H9 (cell line): ENCODE measurements around the gene IPO13. TPM values are rescaled to one million over a fixed set of nuclear protein-coding genes. Genes with fewer than 3 reads are reported as not detected.

Source experiments
- DNase-seq: peaks from one replicate; pipeline ENCODE4 v3.0.0-alpha.2; 2017
- H2AFZ ChIP-seq: one replicate; pipeline ENCODE4 v1.6.1; 2013; ENCODE audit warnings: mild to moderate bottlenecking, low read length, control low read depth, moderate library complexity
- H2AK5ac ChIP-seq: 2 replicates; pipeline ENCODE4 v1.6.1; 2013; ENCODE audit warnings: low read length, control low read depth, mixed read lengths; ENCODE audit not compliant: insufficient read length
- H2BK120ac ChIP-seq: one replicate; pipeline ENCODE4 v1.6.1; 2013; ENCODE audit warnings: low read depth, mild to moderate bottlenecking, low read length, control low read depth, inconsistent platforms; ENCODE audit not compliant: poor library complexity, severe bottlenecking
- H2BK12ac ChIP-seq: 2 replicates; pipeline ENCODE4 v1.6.1; 2013; ENCODE audit warnings: low read length, control low read depth, mixed read lengths, low read depth; ENCODE audit not compliant: insufficient read length
- H2BK15ac ChIP-seq: 2 replicates; pipeline ENCODE4 v1.6.1; 2013; ENCODE audit warnings: low read depth, low read length, control low read depth
- H2BK20ac ChIP-seq: one replicate; pipeline ENCODE4 v1.6.1; 2013; ENCODE audit warnings: low read depth, mild to moderate bottlenecking, low read length, control low read depth, inconsistent platforms; ENCODE audit not compliant: poor library complexity, severe bottlenecking
- H2BK5ac ChIP-seq: 2 replicates; pipeline ENCODE4 v1.6.1; 2013; ENCODE audit warnings: low read length, control low read depth, mixed read lengths; ENCODE audit not compliant: insufficient read length
- H3K14ac ChIP-seq: 2 replicates; pipeline ENCODE4 v1.6.1; 2013; ENCODE audit warnings: low read length, control low read depth; ENCODE audit not compliant: insufficient read depth
- H3K18ac ChIP-seq: 2 replicates; pipeline ENCODE4 v1.6.1; 2013; ENCODE audit warnings: low read depth, mild to moderate bottlenecking, mixed read lengths, low read length, control low read depth; ENCODE audit not compliant: insufficient read length
- H3K23ac ChIP-seq: 2 replicates; pipeline ENCODE4 v1.6.1; 2013; ENCODE audit warnings: low read length, control low read depth, mixed read lengths, low read depth; ENCODE audit not compliant: insufficient read length
- H3K23me2 ChIP-seq: 2 replicates; pipeline ENCODE4 v1.6.1; 2013; ENCODE audit warnings: low read depth, mild to moderate bottlenecking, mixed read lengths, low read length, control low read depth; ENCODE audit not compliant: insufficient read length, poor library complexity, severe bottlenecking
- H3K27ac ChIP-seq: 2 replicates; pipeline ENCODE4 v1.5.1; 2013; ENCODE audit warnings: low read length, control low read depth, mixed read lengths, low read depth; ENCODE audit not compliant: insufficient read length
- H3K27me3 ChIP-seq: 2 replicates; pipeline ENCODE4 v1.6.1; 2013; ENCODE audit warnings: low read length, control low read depth, inconsistent platforms; ENCODE audit not compliant: insufficient read depth
- H3K4ac ChIP-seq: 2 replicates; pipeline ENCODE4 v1.6.1; 2013; ENCODE audit warnings: low read depth, mild to moderate bottlenecking, control low read depth, inconsistent platforms, low read length, moderate library complexity
- H3K4me1 ChIP-seq: 2 replicates; pipeline ENCODE4 v1.6.1; 2013; ENCODE audit warnings: low read length, control low read depth, inconsistent platforms; ENCODE audit not compliant: insufficient read depth
- H3K4me2 ChIP-seq: 2 replicates; pipeline ENCODE4 v1.6.1; 2013; ENCODE audit warnings: low read length, control low read depth, mixed read lengths; ENCODE audit not compliant: insufficient read length, insufficient read depth
- H3K56ac ChIP-seq: 2 replicates; pipeline ENCODE4 v1.6.1; 2013; ENCODE audit warnings: low read depth, mild to moderate bottlenecking, mixed read lengths, low read length, control low read depth; ENCODE audit not compliant: insufficient read length
- H3K79me1 ChIP-seq: 2 replicates; pipeline ENCODE4 v1.6.1; 2013; ENCODE audit warnings: low read depth, mild to moderate bottlenecking, moderate library complexity, low read length, control low read depth, inconsistent platforms; ENCODE audit not compliant: insufficient read depth, poor library complexity, severe bottlenecking
- H3K79me2 ChIP-seq: 2 replicates; pipeline ENCODE4 v1.6.1; 2013; ENCODE audit warnings: low read length, control low read depth, inconsistent platforms; ENCODE audit not compliant: insufficient read depth
- H3K9ac ChIP-seq: 2 replicates; pipeline ENCODE4 v1.6.1; 2013; ENCODE audit warnings: low read length, control low read depth, mixed read lengths; ENCODE audit not compliant: insufficient read length; ENCODE audit errors: extremely low read depth
- H3K9me3 ChIP-seq: one replicate; pipeline ENCODE4 v1.6.1; 2013; ENCODE audit warnings: low read depth, low read length, inconsistent platforms; ENCODE audit not compliant: control insufficient read depth
- H3T11ph ChIP-seq: one replicate; pipeline ENCODE4 v1.6.1; 2013; ENCODE audit warnings: mild to moderate bottlenecking, low read length, control low read depth, inconsistent platforms
- H4K20me1 ChIP-seq: one replicate; pipeline ENCODE4 v1.6.1; 2013; ENCODE audit not compliant: control insufficient read depth, insufficient read length, insufficient read depth
- H4K5ac ChIP-seq: 2 replicates; pipeline ENCODE4 v1.6.1; 2013; ENCODE audit warnings: low read depth, mild to moderate bottlenecking, mixed read lengths, low read length, control low read depth; ENCODE audit not compliant: insufficient read length
- H4K8ac ChIP-seq: replicated peaks from 2 replicates; pipeline ENCODE4 v1.6.1; 2013; ENCODE audit warnings: low read length, control low read depth, mixed read lengths, low read depth; ENCODE audit not compliant: insufficient read length
- H4K91ac ChIP-seq: 2 replicates; pipeline ENCODE4 v1.6.1; 2013; ENCODE audit warnings: low read depth, mild to moderate bottlenecking, moderate library complexity, mixed read lengths, low read length, control low read depth; ENCODE audit not compliant: insufficient read length
- H3K27ac Mint-ChIP-seq, 3 experiments: 2 replicates in 2 of 3; 3 replicates in 1 of 3; pipeline ENCODE4 v1.8.0; 2020 to 2021; ENCODE audit warnings: mixed read lengths in 3 of 3, mild to moderate bottlenecking in 1 of 3, moderate library complexity in 1 of 3
- H3K27me3 Mint-ChIP-seq: 2 replicates; pipeline ENCODE4 v1.8.0; 2021; ENCODE audit warnings: low read depth, mild to moderate bottlenecking, moderate library complexity, mixed read lengths
- H3K36me3 Mint-ChIP-seq, 3 experiments: 2 replicates in 2 of 3; 3 replicates in 1 of 3; pipeline ENCODE4 v1.8.0; 2020 to 2021; ENCODE audit warnings: low read depth in 3 of 3, mixed read lengths in 3 of 3; ENCODE audit not compliant: insufficient read depth in 1 of 3
- H3K4me1 Mint-ChIP-seq, 2 experiments: 2 replicates each; pipeline ENCODE4 v1.8.0; 2020; ENCODE audit warnings: mixed read lengths in 2 of 2
- H3K4me3 Mint-ChIP-seq, 2 experiments: 2 replicates in 1 of 2; 3 replicates in 1 of 2; pipeline ENCODE4 v1.8.0; 2020 to 2021; ENCODE audit warnings: mild to moderate bottlenecking in 2 of 2, mixed read lengths in 2 of 2, moderate library complexity in 1 of 2
- H3K9me3 Mint-ChIP-seq, 2 experiments: 2 replicates in 1 of 2; 3 replicates in 1 of 2; pipeline ENCODE4 v1.8.0; 2020; ENCODE audit warnings: mild to moderate bottlenecking in 2 of 2, mixed read lengths in 2 of 2, moderate library complexity in 1 of 2
- WGBS: extraction: QIAGEN DNeasy Blood & Tissue Kit; methylation state at CpG from one replicate; pipeline ENCODE4 v1.1.7; 2013; ENCODE audit warnings: missing lambda C conversion rate, low lambda C conversion rate, mixed read lengths; ENCODE audit not compliant: insufficient read length; ENCODE audit errors: extremely low coverage; 5-methylcytosine and 5-hydroxymethylcytosine counted together
- total RNA-seq: library from RNA; stranded (reverse); gene quantifications from 2 replicates; pipeline ENCODE4 v1.2.1, GENCODE V29; 2021
- TF ChIP-seq, protein P1 (sequence below): fragments of 200-600 bp; sonication (generic); conservative IDR thresholded peaks from 3 replicates; pipeline ENCODE4 v1.8.0; 2021; ENCODE audit warnings: antibody characterized with exemption, mild to moderate bottlenecking

IPO13 gene
- total RNA-seq, 1 experiment from 2014 or later = 24.5 TPM

DNA sequence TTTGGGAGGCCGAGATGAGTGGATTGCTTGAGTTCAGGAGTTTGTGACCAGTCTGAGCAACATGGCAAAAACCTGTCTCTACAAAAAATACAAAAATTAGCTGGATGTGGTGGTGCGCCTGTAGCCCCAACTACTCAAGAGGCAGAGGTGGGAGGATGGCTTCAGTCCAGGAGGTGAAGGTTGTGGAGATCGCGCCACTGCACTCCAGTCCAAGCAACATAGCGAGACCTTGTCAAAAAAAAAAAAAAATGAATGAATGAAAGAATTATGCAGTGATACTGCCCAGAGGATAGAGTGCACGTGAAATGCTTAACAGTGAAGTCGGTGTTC is 22.6 kb downstream of the IPO13 start:
- H3K79me1 ChIP-seq = peaks cover 3% of the 10 kb centered on the region
- no peak overlapping the region for H3K23ac ChIP-seq
- H3K27ac Mint-ChIP-seq = no peak overlapping the region
- H3K9me3 Mint-ChIP-seq = no peaks in the 10 kb centered on the region
- H4K20me1 ChIP-seq = no peaks in the 10 kb centered on the region
- H2BK12ac ChIP-seq = no peak overlapping the region
- H4K91ac ChIP-seq = no peak overlapping the region
- H3K56ac ChIP-seq = no peak overlapping the region
- no peak for DNase-seq
- H2BK120ac ChIP-seq = no peak overlapping the region
- H2AK5ac ChIP-seq = no peak overlapping the region
- whole genome bisulfite sequencing = no CpG with 5 or more reads among the region's 7 CpGs
- H3K4ac ChIP-seq = no peak overlapping the region
- no peak overlapping the region for H3T11ph ChIP-seq
- H3K79me2 ChIP-seq = no peaks in the 10 kb centered on the region; the same call in 1 of the 2 replicates
- H3K4me2 ChIP-seq = peak overlapping the region; percentile 81
- TF ChIP-seq, protein P1, sequence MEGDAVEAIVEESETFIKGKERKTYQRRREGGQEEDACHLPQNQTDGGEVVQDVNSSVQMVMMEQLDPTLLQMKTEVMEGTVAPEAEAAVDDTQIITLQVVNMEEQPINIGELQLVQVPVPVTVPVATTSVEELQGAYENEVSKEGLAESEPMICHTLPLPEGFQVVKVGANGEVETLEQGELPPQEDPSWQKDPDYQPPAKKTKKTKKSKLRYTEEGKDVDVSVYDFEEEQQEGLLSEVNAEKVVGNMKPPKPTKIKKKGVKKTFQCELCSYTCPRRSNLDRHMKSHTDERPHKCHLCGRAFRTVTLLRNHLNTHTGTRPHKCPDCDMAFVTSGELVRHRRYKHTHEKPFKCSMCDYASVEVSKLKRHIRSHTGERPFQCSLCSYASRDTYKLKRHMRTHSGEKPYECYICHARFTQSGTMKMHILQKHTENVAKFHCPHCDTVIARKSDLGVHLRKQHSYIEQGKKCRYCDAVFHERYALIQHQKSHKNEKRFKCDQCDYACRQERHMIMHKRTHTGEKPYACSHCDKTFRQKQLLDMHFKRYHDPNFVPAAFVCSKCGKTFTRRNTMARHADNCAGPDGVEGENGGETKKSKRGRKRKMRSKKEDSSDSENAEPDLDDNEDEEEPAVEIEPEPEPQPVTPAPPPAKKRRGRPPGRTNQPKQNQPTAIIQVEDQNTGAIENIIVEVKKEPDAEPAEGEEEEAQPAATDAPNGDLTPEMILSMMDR = no peak
- peaks cover 10% of the 10 kb centered on the region for H3K23me2 ChIP-seq
- peaks cover 17 to 20% of the 10 kb centered on the region in 2 experiments for H3K4me1 Mint-ChIP-seq
- H3K4me3 Mint-ChIP-seq = peak overlapping the region; percentile 98 to 100
- H2AFZ ChIP-seq = no peak overlapping the region
- no peak overlapping the region for H3K14ac ChIP-seq
- H3K27me3 Mint-ChIP-seq = peaks cover 1% of the 10 kb centered on the region
- no peak overlapping the region for H3K9ac ChIP-seq
- no peaks in the 10 kb centered on the region; the same call in 1 of the 2 replicates for H3K4me1 ChIP-seq
- H2BK20ac ChIP-seq = no peak overlapping the region
- no peaks in the 10 kb centered on the region for H3K9me3 ChIP-seq
- no peak overlapping the region for H3K18ac ChIP-seq
- H3K27me3 ChIP-seq = no peaks in the 10 kb centered on the region
- H3K36me3 Mint-ChIP-seq = peaks cover 10 to 29% (median 14%) of the 10 kb centered on the region in 3 experiments; a peak in 6 of 7 replicates
- no peak overlapping the region for H2BK5ac ChIP-seq
- no peak overlapping the region for H4K5ac ChIP-seq
- no peak overlapping the region for H2BK15ac ChIP-seq
- no peak overlapping the region for H4K8ac ChIP-seq
- no peak overlapping the region for H3K27ac ChIP-seq
